Renal cortical epithelial cell (primary cell): Measurements from ENCODE around the gene IL1RAP. TPM values are rescaled to one million over a fixed set of nuclear protein-coding genes. Genes with fewer than 3 reads are reported as not detected.
"Not testable (repeated sequence)": the region's sequence is repeated elsewhere in the genome, so short reads cannot be mapped to it uniquely, and the experiment has no call there.

Source experiments
- DNase-seq: peaks from one replicate; pipeline ENCODE4 v3.0.0-alpha.2; 2011; ENCODE audit warnings: low read depth
- total RNA-seq: library from RNA; depleted of rRNA; stranded (reverse); fragments of >200 nt; gene quantifications from 2 replicates; pipeline ENCODE4 v1.2.3, GENCODE V29; 2014

The IL1RAP gene, protein sequence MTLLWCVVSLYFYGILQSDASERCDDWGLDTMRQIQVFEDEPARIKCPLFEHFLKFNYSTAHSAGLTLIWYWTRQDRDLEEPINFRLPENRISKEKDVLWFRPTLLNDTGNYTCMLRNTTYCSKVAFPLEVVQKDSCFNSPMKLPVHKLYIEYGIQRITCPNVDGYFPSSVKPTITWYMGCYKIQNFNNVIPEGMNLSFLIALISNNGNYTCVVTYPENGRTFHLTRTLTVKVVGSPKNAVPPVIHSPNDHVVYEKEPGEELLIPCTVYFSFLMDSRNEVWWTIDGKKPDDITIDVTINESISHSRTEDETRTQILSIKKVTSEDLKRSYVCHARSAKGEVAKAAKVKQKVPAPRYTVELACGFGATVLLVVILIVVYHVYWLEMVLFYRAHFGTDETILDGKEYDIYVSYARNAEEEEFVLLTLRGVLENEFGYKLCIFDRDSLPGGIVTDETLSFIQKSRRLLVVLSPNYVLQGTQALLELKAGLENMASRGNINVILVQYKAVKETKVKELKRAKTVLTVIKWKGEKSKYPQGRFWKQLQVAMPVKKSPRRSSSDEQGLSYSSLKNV
- 11.3 and 16.1 TPM in 2 replicates for total RNA-seq

DNA sequence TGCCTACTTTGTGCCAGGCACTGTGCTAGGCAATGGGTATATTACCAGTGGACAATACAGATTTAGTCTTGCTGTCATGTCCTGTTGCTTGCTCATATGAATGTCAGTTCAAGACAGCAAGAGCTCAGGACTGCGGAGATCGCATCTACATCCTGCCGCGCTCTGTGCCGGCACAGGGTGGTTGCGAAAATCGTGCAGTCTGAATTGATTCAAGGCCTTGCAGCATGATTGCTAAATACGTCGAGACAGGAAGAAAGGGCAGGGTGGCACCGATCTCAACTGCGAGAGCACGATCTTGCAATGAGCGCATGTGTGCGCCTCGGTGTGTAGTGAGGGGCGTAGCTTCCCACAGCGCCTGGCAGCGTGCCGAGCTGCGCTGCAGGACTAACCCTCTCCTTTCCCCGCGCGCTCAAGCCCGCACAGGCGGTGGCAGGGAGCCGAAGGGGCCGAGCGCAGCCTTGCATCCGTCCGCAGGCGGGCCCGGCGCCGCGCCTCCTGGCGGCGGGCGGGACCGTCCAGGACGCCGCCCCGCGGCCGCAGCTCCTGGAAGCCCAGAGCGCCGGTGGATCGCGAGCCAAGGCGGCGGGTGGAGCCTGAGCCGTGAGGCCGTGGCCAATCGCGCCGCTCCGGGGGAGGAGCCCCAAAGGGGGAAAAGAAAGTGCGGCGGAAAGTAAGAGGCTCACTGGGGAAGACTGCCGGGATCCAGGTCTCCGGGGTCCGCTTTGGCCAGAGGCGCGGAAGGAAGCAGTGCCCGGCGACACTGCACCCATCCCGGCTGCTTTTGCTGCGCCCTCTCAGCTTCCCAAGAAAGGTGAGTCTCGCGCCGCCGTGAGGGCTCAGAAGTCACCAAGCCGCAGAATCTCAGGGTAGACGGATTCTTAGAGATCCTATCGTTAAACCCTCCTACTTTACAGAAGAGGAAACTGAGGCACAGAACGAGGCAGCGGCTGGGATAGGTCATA is at the start of gene IL1RAP:
Gene IL1RAP, plus strand, starts transcription at position 677 of the 962 bp plus-strand sequence. CDS start 50,205 bp downstream, outside the sequence.
- peak; percentile 88 for DNase-seq

DNA sequence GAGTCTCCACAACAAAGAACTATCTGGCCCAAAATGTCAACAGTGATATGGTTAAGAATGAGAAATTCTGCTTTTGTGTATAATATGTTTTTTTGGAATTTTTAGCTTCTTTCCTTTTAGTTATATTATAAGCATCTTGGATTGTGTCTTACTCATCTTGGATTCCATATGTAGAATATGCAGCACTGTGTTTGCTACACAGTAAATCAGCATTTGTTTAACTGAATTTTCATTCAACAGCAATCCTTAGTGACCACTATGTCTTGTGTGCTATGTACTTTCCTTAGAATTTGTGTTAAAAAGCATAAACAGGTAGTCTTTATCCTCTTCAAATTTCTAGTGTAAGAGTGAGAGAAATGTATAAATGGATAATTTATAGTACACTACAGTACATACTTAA is 46.0 kb upstream of the IL1RAP start:
- DNase-seq, result no peak

DNA sequence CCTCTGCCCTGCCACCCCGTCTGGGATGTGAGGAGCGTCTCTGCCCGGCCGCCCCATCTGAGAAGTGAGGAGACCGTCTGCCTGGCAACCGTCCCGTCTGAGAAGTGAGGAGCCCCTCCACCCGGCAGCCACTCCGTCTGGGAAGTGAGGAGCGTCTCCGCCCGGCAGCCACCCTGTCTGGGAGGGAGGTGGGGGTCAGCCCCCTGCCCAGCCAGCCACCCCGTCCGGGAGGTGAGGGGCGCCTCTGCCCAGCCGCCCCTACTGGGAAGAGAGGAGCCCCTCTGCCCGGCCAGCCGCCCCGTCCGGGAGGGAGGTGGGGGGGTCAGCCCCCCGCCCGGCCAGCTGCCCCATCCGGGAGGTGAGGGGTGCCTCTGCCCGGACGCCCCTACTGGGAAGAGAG is 40.6 kb upstream of the IL1RAP start:
- not testable (repeated sequence) for DNase-seq

DNA sequence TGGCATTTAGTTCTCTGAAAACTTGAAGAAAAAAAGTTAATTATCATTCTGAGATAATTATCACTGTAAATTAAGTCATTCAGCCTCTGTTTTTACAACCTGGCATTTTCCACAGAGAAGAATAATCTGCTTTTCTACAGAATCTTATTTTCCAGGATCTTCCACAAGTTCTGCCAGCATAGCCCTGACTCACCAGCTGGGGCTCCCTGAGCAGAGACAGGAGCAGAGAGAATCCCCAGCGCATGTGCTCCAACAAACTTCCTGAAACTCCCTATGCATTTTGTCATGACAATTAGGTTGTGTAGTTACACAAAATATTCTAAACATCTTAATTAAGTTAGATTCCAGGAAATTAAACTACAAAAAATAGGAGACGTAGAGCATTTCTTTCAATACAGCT is 32.1 kb upstream of the IL1RAP start:
- DNase-seq, result no peak

DNA sequence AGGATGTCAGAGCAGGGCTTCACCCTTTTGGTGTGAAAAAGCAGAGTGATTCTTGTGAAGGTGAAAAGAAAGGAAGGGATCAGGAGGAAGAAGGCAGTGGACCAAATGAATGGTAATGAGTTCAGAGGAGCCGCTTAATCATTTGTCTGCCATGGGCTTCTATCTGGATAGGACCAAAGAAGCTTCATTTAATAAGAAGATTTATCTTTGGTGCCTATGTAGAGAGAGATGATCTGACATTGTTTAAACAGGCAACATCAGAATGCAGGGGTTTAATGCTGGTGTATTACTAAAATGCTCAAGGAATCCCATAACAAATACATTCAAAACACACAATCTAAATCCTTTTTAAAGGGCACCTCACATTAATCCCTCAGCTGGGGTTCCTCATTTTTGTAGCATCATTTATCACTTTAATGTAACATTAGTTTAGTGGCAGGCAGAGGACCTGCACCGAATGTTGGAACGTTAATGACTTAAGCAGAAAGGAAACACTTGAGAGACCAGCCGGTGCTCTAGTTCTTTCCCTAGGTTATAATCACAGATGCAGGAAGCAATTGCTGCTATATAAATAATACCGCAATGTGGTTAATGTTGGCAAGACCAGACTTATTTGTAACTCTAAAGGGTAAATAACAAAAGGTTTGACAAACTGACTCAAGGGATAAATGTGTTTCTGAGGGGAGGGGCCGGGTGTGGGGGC is 27.9 kb upstream of the IL1RAP start:
- peak; percentile 87 for DNase-seq

DNA sequence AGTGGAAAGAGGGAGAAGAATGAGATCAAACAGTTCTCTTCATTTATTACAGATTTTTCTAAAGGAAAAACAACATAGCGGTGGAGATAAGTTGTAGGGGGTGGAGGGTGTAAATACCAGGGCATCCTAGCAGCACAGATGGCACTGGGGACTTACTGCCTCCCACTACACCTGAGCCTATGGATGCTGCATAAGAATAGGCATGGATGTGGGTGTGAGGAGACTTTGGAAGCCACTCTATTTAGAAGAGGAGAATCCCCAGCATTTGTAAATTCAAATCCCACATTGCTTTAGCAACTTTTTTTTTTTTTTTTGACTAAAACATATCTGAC is 27.4 kb upstream of the IL1RAP start:
- DNase-seq, result no peak

DNA sequence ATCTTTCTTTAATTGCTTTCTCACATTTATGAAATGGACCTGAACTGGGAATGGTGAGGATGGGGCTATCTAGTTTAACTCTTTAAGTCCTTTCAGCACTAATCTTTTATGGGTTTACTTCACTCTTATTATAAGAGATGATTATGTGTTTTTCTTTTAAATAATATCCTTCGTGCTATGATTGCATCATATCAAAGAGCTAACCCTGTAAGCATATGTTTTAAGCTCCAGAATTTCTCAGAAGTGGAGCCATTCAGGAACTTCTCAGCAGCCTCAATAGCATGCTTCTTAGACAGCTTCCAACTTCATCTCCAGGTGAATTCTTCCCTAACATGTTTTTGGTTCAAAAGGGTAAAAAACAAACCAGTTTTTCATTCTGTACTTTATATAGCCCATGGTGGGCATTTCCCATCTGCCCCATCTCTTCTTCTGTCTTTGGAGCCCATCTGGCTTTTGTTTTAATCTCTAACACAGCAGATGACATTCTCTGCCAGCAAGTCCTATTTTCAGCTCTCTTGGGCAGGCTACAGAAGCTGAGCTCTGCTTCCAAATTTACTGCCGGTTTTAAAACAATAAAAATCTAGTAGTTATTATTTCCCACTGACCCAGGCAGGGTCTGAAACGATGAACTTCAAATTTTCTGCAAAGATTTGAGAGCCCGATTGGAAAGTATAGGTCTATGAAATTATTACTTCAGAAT is 26.8 kb upstream of the IL1RAP start:
- DNase-seq, result no peak

DNA sequence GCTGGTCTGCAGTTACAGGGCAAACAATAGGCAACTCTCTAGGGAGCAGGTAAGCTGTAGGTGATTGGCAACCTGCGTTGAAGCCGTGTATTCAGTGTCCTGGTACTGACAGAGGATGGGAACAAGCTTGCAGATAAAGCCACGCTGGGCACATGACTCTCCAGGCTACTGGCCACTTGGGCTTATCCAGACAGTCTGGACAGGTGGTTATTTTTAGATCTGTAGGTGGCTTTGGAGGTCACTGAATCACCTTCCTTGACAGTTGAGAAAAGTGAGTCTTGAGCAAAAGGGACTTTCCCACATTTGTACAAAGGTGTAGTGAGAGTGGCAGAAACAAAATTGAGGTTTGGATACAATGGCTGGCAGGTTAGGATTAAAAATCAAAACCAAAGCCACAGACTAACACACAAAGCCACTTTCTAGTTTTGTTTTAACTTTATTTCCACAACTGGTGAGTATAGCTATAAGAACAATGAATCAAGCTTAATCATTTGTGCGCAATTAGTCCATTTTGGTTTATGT is 22.3 kb upstream of the IL1RAP start:
- peak; percentile 84 for DNase-seq

DNA sequence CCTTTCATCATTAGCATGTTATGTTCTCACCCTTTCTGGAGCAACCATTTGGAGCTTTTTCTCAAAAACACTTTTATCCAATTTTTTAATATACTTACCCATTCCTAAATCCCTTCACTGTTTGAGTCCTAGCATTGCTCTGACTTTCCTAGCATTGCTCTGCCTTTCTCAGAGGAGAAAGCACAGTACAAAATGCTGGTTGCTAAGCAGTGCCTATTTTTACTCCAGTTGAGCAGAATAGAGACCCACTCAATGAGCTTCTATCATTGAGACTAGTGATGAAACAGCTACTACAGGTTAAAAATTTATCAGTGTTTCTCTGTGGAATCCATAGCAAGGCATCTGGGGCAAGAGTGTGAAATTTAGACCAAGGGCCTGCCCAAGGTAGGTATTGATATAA is 21.8 kb upstream of the IL1RAP start:
- DNase-seq, result peak; percentile 22

DNA sequence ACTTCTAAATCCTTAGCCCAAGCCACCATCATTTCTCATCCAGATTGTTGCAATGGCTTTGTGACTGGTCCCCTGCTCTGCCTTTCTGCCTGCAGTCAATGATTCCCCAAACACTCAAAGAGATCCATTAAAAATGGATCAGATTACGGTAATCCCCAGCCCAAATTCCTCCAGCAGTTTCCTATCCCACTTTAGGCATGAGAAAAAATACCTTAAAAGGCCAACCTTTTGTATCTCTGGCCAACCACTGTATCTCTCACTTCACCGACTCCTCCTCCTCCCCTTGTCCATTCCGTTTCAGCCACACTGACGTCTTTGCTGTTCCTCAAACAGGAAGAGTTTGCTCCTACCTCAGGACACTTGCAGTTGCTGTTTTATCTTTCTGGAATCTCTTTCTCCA is 20.9 kb upstream of the IL1RAP start:
- DNase-seq, result no peak

DNA sequence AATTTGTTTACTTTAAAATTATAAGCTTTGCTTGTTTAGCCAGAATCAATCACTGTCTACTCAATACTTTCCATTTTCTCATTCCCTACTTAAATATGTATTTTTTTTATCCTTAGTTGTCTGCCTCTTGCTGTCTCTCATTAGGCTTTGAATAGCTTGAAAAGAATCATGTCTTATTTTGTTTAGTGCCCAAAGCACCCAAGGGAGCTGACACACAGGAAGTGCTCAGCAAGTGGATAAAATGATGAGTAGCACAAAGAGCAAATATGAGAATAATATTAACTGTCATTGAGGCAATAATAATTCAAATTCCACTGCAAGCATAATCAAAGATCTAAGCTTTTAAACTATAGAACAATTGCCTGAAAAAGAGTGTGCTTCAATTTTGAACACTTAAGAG is 19.0 kb upstream of the IL1RAP start:
- no peak for DNase-seq

DNA sequence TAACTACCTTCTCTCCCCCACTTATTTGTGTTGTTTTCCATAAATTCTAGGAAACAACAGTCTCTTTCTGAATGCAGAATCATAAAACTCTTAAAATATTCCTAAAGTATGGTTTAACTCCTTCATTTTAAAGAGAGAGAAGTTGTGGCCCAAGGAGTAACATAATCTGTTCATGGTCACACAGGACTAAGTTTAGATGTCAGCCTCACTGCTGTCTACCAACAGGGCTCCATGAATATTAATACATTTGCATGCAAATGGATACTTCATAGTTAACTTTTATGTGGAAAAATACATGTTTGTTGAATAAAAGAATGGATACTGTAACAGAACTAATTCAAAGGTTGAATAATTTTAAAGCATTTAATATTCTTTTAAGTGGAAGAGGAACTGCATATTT is 18.5 kb upstream of the IL1RAP start:
- no peak for DNase-seq

DNA sequence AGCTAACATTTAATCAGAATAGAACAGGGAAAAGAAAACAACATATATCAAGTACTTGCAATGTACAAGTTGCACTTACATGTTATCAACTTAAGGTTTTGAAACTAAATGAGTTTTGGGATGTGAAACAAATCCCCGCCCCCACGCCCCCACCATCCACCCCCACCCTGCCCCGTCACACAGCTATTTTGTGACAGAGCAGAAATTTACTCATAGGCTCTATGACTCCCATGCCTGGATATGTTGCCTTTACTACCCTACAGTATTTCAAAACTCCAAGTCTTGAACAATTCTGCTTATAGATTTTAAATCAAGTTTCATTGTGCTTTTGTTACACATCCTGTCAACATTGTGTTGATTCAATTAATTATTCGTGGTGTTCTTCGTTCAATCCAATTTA is 18.1 kb upstream of the IL1RAP start:
- DNase-seq, result no peak

DNA sequence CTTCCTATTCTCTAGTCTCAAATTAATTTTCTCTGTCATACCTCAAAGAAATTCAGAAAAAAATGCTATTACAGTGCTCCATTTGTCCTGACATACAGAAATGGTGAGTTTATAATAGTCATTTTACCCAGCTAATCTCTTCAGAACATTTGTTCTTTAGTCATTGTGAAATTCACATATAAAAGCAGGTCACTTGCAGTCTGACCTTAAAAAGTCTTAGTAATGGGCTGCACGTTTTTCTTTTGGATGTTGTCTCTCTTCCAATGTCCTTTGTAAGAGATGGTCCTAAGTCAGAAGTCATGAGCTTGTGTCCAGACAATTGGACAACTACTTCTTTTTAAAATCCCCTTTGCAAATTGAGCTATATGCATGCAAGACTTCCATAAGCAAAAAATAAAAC is 17.0 kb upstream of the IL1RAP start:
- no peak for DNase-seq

DNA sequence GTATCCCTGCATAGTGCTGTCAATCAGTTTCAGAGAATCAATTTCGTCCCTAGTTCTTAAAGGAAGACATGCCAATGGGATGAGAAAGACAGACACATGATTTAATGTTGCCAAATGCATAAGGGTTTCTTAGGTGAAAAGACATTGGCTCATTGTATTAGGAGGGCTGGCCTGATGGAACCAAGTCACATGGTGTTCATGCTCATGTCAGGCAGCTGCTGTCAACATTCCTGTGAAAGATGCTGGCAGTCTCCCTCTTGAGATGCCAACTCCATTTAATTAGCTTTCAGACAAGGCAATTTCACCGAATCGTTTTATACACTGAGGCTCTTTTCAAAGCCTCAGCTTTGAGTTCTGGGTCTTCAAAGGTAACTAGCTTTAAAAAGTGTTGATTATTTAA is 16.1 kb upstream of the IL1RAP start:
- DNase-seq, result no peak

DNA sequence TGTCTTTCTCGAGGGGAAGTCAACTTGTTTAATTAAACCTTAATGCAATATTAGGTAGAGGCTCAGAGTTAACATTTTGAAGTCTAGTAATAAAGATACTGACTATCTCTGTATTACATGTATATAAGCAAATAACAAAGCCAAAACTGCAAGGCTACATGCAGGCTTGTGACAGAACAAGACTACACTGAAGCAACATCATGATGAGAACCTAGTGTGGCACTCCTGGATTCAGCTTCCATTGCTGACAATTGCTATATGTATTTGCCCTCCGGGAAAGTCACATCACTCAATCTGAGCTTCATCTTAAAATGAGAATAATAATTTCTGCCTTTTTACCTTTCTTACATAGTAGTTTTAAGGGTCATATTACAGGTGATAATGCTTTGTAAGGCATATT is 15.6 kb upstream of the IL1RAP start:
- DNase-seq, result no peak

DNA sequence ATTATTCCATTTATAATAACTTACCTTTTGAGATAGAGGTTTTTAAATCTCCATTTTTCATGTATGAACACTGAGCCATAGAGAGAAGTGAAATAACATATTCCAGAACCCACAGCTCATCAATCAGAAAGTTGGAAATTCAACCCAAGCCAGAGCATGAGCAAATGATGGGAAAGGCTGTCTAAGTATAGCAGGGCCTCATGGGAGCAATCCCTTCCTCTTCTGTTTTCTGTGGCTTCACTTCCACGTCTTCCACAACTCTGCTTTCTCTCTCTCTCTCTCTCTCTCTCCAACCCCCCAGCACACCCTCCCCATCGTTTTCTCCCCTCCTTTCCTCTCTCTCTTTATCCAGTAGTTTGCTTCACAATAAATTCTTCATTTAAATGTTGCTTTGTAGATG is 14.8 kb upstream of the IL1RAP start:
- DNase-seq, result no peak

DNA sequence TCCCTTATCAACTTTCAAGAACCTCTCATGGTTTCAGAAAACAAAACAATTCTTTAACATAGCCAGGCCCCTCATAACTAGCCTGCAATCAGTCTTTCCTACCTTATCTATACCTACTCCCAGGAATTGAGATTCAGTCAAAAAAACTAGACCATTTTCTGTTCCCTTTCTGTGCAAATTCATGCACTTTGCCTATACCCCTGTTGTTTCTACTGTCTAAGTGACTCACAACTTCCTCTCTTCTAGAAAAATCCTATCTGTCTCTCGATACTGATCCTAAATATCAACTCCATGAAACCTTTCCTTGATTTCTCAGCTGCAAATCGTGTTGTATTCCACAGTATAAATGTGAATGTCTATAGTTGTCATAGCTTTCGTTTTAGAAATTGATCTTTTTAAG is 10.9 kb upstream of the IL1RAP start:
- no peak for DNase-seq

DNA sequence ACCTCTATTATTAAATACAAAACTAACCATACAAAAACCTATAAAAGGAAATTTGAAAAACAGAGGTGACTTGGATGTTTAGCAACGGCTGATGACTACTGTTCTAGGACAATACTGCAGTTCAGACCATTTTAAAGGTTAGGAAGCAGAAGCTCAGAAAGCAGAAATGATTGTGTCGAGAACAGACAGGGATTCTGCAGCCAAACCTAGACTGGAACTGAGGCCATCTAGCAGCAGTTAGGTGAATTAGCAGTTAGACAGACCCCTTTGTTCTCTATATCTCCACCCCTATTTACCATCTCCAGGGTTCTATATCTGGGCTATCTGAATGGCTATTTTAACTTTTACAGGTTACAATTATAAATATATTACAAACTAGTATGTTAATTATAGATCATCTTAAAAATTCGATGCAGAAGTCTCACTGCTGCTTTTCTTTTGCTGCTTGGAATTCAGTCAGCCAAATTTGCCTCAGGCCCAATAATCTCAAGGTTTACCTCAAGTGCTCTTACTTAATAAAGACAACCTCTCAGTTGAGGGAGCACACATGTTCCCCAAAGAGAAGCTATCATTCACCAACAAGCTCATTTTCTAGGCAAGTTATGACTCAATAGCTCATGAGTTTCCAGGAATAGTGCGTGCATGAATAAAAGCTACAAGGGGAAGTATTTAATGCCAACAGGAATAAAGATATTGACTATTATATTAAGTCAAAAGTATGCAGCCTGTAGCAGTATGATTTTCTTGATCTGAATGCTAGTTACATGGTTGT is 9.3 kb upstream of the IL1RAP start:
- peak; percentile 61 for DNase-seq

DNA sequence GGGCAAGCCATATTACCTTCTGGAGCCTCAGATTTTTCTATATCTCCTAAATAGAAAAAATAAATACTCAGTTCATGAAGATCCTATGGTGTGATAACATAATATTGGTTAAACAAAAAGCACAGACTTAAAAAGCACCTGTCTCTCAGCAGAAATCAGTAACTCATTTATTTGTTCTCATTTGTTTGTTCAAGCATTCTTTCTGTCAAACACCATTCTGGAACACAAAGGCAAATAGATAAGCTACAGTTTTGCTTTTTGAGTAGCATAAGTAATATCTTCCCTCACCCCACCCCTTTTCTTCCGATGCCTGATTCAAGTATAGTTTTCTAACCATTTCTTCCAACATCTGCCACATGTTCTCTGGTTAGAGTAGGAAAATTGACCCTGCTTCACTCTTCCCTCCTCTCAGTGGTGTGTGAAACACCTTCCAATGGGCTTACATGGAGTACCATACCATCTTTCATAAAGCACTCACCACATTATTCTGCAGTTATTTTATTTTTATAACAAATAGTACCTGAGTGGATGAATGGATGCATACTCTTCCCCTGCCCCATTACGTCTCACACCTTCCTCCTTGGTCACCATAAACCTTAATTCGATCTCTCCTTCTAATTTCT is 8.4 kb upstream of the IL1RAP start:
- DNase-seq, result no peak
